Adrenal gland (tissue), 12 donors: ENCODE data around the gene BAHCC1. TPM values are rescaled to one million over a fixed set of nuclear protein-coding genes. Genes with fewer than 3 reads are reported as not detected.

ENCODE experiments used
- DNase-seq, 7 donors: peaks; one replicate each; pipeline ENCODE4 v3.0.0-alpha.2; 2019 to 2020
- H3K27ac ChIP-seq, 5 donors: fragments of 200-600 bp; sonication (generic) in 4 of 5; 1 replicate in 3 of 5; 2 replicates in 2 of 5; pipeline versions ENCODE4 v1.5.1 to v1.8.0; 2016 to 2020; ENCODE audit warnings: mild to moderate bottlenecking in 1 of 5
- H3K27me3 ChIP-seq: fragments of 200-600 bp; 2 replicates; pipeline ENCODE4 v1.8.0; 2021
- H3K36me3 ChIP-seq, 2 donors: fragments of 200-600 bp; replicated peaks in 1 of 2; 1 replicate in 1 of 2; 2 replicates in 1 of 2; pipeline versions ENCODE4 v1.5.1 to v1.8.0; 2018 to 2022
- H3K4me1 ChIP-seq, 2 donors: fragments of 200-600 bp; replicated peaks in 1 of 2; 1 replicate in 1 of 2; 2 replicates in 1 of 2; pipeline versions ENCODE4 v1.5.1 to v1.8.0; 2018 to 2021
- H3K4me3 ChIP-seq, 4 donors: fragments of 200-600 bp; sonication (generic) in 3 of 4; one replicate each; pipeline ENCODE4 v1.5.1; 2016 to 2018
- H3K9me3 ChIP-seq, 3 donors: fragments of 200-600 bp; sonication (generic) in 1 of 3; replicated peaks in 1 of 3; 1 replicate in 2 of 3; 2 replicates in 1 of 3; pipeline versions ENCODE4 v1.5.1 to v1.8.0; 2016 to 2021
- CTCF ChIP-seq, 6 experiments: fragments of 450-650 bp in 4 of 6; fragments of 200-600 bp in 2 of 6; sonication (generic) in 1 of 6; IDR thresholded peaks; 1 replicate in 5 of 6; 2 replicates in 1 of 6; pipeline versions ENCODE4 v1.5.1 to v1.8.0; 2016 to 2021; ENCODE audit warnings: antibody characterized with exemption in 6 of 6, mild to moderate bottlenecking in 2 of 6, moderate library complexity in 1 of 6
- POLR2A ChIP-seq, 2 donors: fragments of 450-650 bp; IDR thresholded peaks; one replicate each; pipeline ENCODE4 v1.6.1; 2017; ENCODE audit warnings: antibody characterized with exemption in 2 of 2, mild to moderate bottlenecking in 2 of 2, moderate library complexity in 1 of 2
- WGBS, 4 donors: extraction: QIAGEN DNeasy Blood & Tissue Kit in 2 of 4; methylation state at CpG; one replicate each; pipeline versions ENCODE4 v1.1.5 to v1.1.7; 2013 to 2017; 5-methylcytosine and 5-hydroxymethylcytosine counted together
- intact Hi-C, 2 donors: fragments of 100-400 bp; cut with DNase I; formaldehyde crosslinking; loops; one replicate each; pipeline versions ENCODE4 v1.14.1 to v1.15.0; 2022 to 2023
- polyA plus RNA-seq, 3 donors: library from polyadenylated mRNA; stranded (reverse); fragments of 200-250 nt in 2 of 3; fragments of 350-450 nt in 1 of 3; fragmentation: Illumina TruSeq in 1 of 3; extraction: RNeasy Lipid Tissue Mini Kit (QIAGEN cat#74804) in 1 of 3; gene quantifications; one replicate each; pipeline ENCODE4 v1.2.3, GENCODE V29; 2013 to 2014
- total RNA-seq, 9 donors: library from RNA; depleted of rRNA in 4 of 9; stranded (reverse); fragments of >200 nt in 4 of 9; fragments of 120-200 nt in 1 of 9; fragmentation: NEBNext Ultra II Directional in 1 of 9; extraction: Animal tissue kit (Norgen Biotek cat#: 25700) in 1 of 9; gene quantifications; one replicate each; pipeline versions ENCODE4 v1.1.0 to v1.2.4, GENCODE V29; 2013 to 2023
- donor health status: healthy with polysubstance abuse.
- donor health status: Bipolar disorder and iron deficiency.
- donor health status: DM: yes; HTN: yes; CAD: no.
- donor health status: DM: no; HTN: no; CAD: no.
- donor health status: DM: no; HTN: no; CAD: no.
- donor health status: DM: yes; HTN: yes; CAD: no.

BAHCC1 gene
- total and polyA plus RNA-seq, 12 donors, result 1.7 to 68.0 (median 18.4) TPM

DNA sequence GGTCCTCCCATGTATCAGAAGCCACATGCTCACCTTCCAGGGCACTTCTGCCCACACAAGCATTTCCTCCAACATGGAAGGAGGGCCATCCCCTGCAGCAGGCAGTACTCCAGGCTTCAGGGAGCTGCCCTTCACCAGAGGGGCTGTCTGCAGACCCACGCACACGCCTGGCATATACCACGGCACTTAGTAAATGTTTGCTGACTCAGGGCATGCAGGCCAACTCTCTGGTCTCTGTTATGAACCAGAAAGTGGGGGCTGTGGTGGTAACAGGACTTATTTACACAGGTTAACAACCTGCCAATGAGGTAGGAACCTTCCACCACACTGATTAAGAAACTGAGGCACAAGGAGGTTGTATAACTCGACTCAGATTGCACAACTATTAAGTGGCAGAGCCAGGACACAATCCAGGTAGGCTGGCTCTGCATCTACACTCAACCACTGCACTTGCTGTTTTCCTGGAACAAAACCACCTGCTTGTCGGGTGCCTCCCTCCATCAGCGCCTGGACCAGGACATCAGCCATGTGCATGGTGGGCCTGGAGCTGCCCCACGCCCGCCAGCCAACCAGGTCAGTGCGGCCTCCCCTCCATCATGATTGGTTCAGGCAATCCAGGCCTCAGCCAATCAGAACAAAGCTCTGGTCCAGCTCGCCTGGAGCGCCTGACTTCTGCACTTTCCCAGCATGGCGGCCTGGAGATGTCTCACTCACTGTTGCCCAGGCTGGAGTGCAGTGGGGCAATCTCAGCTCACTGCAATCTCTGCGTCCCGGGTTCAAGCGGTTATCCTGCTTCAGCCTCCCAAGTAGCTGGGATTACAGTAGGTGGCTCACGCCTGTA is 98.2 kb downstream of the BAHCC1 start:
- peaks cover 2 to 6% of the 10 kb centered on the region in 2 donors for H3K4me1 ChIP-seq
- intact Hi-C loops, result no loop called here
- H3K36me3 ChIP-seq, result no peaks in the 10 kb centered on the region
- no peak overlapping the region for H3K27ac ChIP-seq
- no peaks in the 10 kb centered on the region for H3K9me3 ChIP-seq
- TF ChIP-seq CTCF (IDR thresholded peaks at IDR 0.05), result no peak
- no peak for TF ChIP-seq POLR2A (IDR thresholded peaks at IDR 0.05)
- H3K4me3 ChIP-seq, result no peak overlapping the region
- H3K27me3 ChIP-seq, result no peaks in the 10 kb centered on the region
- 82 to 90% (median 89%) methylated on average over 12 to 16 of the region's 16 CpGs for WGBS, 4 donors
- DNase-seq, result no peak

DNA sequence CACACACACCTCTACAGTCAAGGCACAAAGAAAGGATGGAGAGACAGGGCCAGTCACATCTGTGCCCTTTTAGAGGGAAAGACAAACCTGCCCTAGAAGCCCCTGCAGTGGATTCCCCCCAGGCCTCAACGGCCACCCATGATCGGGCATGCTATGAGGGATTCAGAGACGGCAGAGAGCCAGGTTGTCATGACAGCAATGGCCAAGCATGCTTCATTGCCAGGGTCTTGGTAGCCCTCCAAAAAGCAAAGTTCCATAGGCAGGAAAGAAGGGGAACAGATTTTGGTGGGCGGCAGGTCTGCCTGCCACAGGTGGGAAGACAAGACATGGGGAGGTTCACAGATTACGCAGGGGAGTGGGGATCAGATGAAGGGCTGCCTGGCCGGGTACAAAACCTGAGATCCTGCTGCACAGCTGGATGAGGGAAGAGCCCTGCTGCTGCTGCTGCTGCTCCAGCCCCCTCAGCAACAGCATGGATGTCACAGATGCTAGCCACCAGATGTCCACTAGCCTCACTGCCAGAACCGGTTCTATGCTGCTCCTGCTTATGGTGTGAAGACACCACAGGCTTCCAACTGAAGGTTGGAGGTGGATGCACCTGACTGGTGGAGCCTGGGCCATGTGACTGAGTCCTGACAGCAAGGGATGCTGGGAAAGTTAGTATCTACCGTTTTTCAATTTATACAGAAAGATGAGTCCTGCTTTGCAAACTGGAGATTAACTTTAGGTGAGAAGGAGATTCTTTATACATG is 99.5 kb downstream of the BAHCC1 start:
- no peaks in the 10 kb centered on the region for H3K36me3 ChIP-seq
- H3K27ac ChIP-seq, result no peak overlapping the region
- H3K4me3 ChIP-seq, result no peak overlapping the region
- H3K27me3 ChIP-seq, result no peaks in the 10 kb centered on the region
- intact Hi-C loops, result no loop called here
- 41 to 55% (median 47%) methylated on average over 7 to 8 of the region's 8 CpGs for WGBS, 4 donors
- TF ChIP-seq POLR2A (IDR thresholded peaks at IDR 0.05) (no peak), CTCF (IDR thresholded peaks at IDR 0.05) (no peak)
- DNase-seq, result no peak
- H3K9me3 ChIP-seq, result no peaks in the 10 kb centered on the region
- H3K4me1 ChIP-seq, result no peaks in the 10 kb centered on the region

DNA sequence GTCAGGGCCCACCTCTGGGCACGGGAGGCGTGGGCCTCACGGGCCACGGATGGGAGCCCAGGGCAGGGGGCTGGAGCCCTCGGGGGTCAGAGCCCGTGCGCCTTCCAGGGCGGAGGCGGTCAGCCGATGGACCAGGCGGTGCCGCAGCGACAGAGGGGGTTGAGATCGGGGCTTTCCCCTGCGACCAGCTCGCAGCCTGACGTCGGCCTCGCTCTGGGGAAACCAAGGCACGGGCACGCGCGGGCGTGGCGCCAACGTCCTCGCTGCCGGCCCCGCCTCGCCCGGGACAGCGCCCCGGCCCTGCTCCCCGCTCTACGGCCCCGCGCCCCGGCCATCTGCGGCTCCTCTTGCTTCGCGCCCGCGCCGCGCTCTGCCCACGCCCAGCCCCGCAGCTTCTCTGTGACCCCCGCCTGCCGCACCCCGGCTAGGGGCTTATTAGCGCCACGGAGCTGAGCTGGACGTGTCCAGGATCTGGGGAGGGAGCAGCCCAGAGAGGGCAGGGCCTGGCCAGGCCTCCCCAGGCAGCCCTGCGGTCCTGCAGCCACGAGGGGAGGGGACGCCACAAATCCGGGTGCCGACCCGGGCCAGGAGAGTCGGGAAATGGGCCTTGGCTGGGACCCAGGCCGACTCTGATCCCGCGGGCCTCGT is 103.8 kb downstream of the BAHCC1 start:
- Histone ChIP-seq H3K27me3 (no peaks in the 10 kb centered on the region), H3K9me3 (no peaks in the 10 kb centered on the region), H3K4me3 (no peak overlapping the region), H3K27ac (no peak overlapping the region), H3K4me1 (no peaks in the 10 kb centered on the region), H3K36me3 (no peaks in the 10 kb centered on the region)
- TF ChIP-seq CTCF (IDR thresholded peaks at IDR 0.05) (no peak), POLR2A (IDR thresholded peaks at IDR 0.05) (no peak)
- WGBS, 4 donors, result 56 to 78% (median 59%) methylated on average over 36 to 64 of the region's 64 CpGs
- intact Hi-C loops, result no loop called here
- no peak for DNase-seq

- no peaks in the 10 kb centered on the region for H3K9me3 ChIP-seq
- TF ChIP-seq POLR2A (IDR thresholded peaks at IDR 0.05) (no peak), CTCF (IDR thresholded peaks at IDR 0.05) (no peak)
- no peak overlapping the region for H3K27ac ChIP-seq
- no peaks in the 10 kb centered on the region for H3K4me1 ChIP-seq
- H3K36me3 ChIP-seq, result no peaks in the 10 kb centered on the region
- H3K27me3 ChIP-seq, result no peaks in the 10 kb centered on the region
- intact Hi-C loops, result no loop called here
- no peak for DNase-seq
- WGBS, 4 donors, result 60 to 78% (median 68%) methylated on average over 2 to 12 of the region's 12 CpGs
- no peak overlapping the region for H3K4me3 ChIP-seq
These were observed 104.3 kb downstream of the BAHCC1 start for GRCh38 chr17:81499601-81499970.
